Gastrocnemius medialis (tissue), 4 donors: ENCODE measurements around the gene GPR3. TPM values are rescaled to one million over a fixed set of nuclear protein-coding genes. Genes with fewer than 3 reads are reported as not detected.

ENCODE experiments used
- ATAC-seq, 2 donors: fragments of 150-250 bp; one replicate each; pipeline ENCODE4 v1.9.1; 2016
- DNase-seq, 2 donors: peaks; one replicate each; pipeline ENCODE4 v3.0.0-alpha.2; 2019
- H3K27ac ChIP-seq, 4 donors: fragments of 200-600 bp; sonication (generic); 1 replicate in 1 of 4; 2 replicates in 3 of 4; pipeline ENCODE4 v1.5.1; 2016 to 2018; ENCODE audit warnings: mild to moderate bottlenecking in 2 of 4, moderate library complexity in 1 of 4
- H3K27me3 ChIP-seq, 3 donors: fragments of 200-600 bp; sonication (generic) in 2 of 3; 1 replicate in 1 of 3; 2 replicates in 2 of 3; pipeline versions ENCODE4 v1.5.1 to v1.6.0; 2016 to 2019; ENCODE audit warnings: mild to moderate bottlenecking in 1 of 3, moderate library complexity in 1 of 3
- H3K36me3 ChIP-seq, 2 donors: fragments of 200-600 bp; sonication (generic) in 1 of 2; one replicate each; pipeline ENCODE4 v1.5.1; 2017 to 2018
- H3K4me1 ChIP-seq, 2 donors: fragments of 200-600 bp; sonication (generic) in 1 of 2; one replicate each; pipeline ENCODE4 v1.5.1; 2016 to 2017; ENCODE audit warnings: mild to moderate bottlenecking in 2 of 2
- H3K4me3 ChIP-seq, 4 donors: fragments of 200-600 bp; sonication (generic) in 3 of 4; 1 replicate in 1 of 4; 2 replicates in 3 of 4; pipeline ENCODE4 v1.5.1; 2016 to 2019; ENCODE audit warnings: mild to moderate bottlenecking in 2 of 4
- H3K9me3 ChIP-seq, 3 donors: fragments of 200-600 bp; sonication (generic) in 2 of 3; 1 replicate in 1 of 3; 2 replicates in 2 of 3; pipeline ENCODE4 v1.5.1; 2016 to 2019
- POLR2A ChIP-seq, 2 donors: fragments of 450-650 bp; IDR thresholded peaks; one replicate each; pipeline ENCODE4 v1.6.1; 2017; ENCODE audit warnings: antibody characterized with exemption in 2 of 2, mild to moderate bottlenecking in 2 of 2, moderate library complexity in 2 of 2
- in situ Hi-C, 4 donors: fragments of 200-750 bp; cut with MboI; loops; one replicate each; pipeline versions ENCODE4 v1.15.0 to v1.8.0; 2017; ENCODE audit warnings: low sequenced_read_pairs in 4 of 4
- intact Hi-C: fragments of 100-400 bp; cut with DNase I; formaldehyde crosslinking; loops from one replicate; pipeline ENCODE4 v1.15.1; 2023; ENCODE audit warnings: low total_unique reads
- total RNA-seq, 4 donors: library from RNA; depleted of rRNA; stranded (reverse); fragments of >200 nt; gene quantifications; one replicate each; pipeline versions ENCODE4 v1.1.0 to v1.2.3, GENCODE V29; 2016
- TF ChIP-seq, protein P1 (sequence below), 5 experiments: fragments of 450-650 bp in 3 of 5; fragments of 200-600 bp in 2 of 5; sonication (generic) in 2 of 5; IDR thresholded peaks in 4 of 5; conservative IDR thresholded peaks in 1 of 5; 1 replicate in 4 of 5; 2 replicates in 1 of 5; pipeline ENCODE4 v1.5.1; 2016 to 2019; ENCODE audit warnings: antibody characterized with exemption in 5 of 5, mild to moderate bottlenecking in 3 of 5, moderate library complexity in 3 of 5

The GPR3 gene
- total RNA-seq, 4 donors from 2014 or later: 0.23 to 0.51 (median 0.35) TPM; not detected in 1

DNA sequence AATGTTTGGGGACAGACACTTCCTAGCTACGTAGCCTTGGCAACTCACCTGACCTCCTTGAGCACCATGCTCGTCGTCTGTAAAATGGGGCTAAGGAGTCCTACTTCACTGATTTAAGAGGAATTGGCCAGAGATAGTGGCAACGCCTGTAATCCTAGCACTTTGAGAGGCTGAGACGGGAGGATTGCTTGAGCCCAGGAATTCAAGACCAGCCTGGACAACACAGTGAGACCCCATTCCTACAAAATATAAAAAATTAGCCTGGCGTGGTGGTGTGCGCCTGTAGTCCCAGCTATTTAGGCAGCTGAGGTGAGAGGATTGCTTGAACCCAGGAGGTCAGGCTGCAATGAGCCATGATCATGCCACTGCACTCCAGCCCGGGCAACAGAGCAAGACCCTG lies 46.1 kb upstream of the GPR3 start:
- H3K9me3 ChIP-seq: no peaks in the 10 kb centered on the region
- peaks cover 0 to 20% of the 10 kb centered on the region in 2 donors for H3K4me1 ChIP-seq
- TF ChIP-seq, protein P1, sequence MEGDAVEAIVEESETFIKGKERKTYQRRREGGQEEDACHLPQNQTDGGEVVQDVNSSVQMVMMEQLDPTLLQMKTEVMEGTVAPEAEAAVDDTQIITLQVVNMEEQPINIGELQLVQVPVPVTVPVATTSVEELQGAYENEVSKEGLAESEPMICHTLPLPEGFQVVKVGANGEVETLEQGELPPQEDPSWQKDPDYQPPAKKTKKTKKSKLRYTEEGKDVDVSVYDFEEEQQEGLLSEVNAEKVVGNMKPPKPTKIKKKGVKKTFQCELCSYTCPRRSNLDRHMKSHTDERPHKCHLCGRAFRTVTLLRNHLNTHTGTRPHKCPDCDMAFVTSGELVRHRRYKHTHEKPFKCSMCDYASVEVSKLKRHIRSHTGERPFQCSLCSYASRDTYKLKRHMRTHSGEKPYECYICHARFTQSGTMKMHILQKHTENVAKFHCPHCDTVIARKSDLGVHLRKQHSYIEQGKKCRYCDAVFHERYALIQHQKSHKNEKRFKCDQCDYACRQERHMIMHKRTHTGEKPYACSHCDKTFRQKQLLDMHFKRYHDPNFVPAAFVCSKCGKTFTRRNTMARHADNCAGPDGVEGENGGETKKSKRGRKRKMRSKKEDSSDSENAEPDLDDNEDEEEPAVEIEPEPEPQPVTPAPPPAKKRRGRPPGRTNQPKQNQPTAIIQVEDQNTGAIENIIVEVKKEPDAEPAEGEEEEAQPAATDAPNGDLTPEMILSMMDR (IDR thresholded peaks at IDR 0.05 in 4 of 5, conservative IDR thresholded peaks at IDR 0.05 in 1 of 5): no peak
- no peak for TF ChIP-seq POLR2A (IDR thresholded peaks at IDR 0.05)
- H3K27me3 ChIP-seq: peaks cover 27 to 34% (median 31%) of the 10 kb centered on the region in 3 donors
- ATAC-seq: no peak
- H3K27ac ChIP-seq: no peak overlapping the region
- no peaks in the 10 kb centered on the region for H3K36me3 ChIP-seq
- intact Hi-C loops (no loop called here), in situ Hi-C loops (no loop called here)
- DNase-seq: no peak
- H3K4me3 ChIP-seq: no peak overlapping the region

DNA sequence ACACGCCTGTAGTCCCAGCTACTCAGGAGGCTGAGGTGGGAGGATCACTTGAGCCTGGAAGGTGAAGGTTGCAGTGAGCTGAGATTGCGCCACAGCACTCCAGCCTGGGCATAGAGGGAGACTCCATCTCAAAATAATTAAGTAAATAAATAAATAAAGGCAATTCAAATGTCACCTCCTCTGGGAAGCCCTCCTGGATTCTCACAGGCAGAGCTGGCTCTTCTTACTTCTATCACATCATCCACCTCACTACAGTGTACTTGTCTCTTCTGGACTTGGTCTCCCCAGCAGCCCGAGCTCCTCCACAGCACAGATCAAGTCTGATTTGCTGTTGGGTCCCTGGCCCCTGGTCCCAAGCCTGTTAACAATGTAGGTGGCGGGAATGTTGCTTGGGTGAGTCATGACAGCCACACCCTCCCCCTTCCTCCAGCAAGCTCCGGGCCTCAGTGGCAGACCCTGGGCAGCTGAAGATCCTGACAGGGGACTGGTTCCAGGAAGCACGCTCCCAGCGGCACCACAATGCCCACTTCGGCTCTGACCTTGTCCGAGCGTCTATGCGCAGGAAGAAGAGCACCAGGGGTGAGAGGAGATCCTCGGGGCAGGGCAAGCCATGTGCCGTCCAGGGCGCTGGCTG lies 45.3 kb upstream of the GPR3 start:
- intact Hi-C loops: no loop called here
- H3K4me3 ChIP-seq: no peak overlapping the region
- TF ChIP-seq, protein P1 (IDR thresholded peaks at IDR 0.05 in 4 of 5, conservative IDR thresholded peaks at IDR 0.05 in 1 of 5): no peak
- TF ChIP-seq POLR2A (IDR thresholded peaks at IDR 0.05): no peak

DNA sequence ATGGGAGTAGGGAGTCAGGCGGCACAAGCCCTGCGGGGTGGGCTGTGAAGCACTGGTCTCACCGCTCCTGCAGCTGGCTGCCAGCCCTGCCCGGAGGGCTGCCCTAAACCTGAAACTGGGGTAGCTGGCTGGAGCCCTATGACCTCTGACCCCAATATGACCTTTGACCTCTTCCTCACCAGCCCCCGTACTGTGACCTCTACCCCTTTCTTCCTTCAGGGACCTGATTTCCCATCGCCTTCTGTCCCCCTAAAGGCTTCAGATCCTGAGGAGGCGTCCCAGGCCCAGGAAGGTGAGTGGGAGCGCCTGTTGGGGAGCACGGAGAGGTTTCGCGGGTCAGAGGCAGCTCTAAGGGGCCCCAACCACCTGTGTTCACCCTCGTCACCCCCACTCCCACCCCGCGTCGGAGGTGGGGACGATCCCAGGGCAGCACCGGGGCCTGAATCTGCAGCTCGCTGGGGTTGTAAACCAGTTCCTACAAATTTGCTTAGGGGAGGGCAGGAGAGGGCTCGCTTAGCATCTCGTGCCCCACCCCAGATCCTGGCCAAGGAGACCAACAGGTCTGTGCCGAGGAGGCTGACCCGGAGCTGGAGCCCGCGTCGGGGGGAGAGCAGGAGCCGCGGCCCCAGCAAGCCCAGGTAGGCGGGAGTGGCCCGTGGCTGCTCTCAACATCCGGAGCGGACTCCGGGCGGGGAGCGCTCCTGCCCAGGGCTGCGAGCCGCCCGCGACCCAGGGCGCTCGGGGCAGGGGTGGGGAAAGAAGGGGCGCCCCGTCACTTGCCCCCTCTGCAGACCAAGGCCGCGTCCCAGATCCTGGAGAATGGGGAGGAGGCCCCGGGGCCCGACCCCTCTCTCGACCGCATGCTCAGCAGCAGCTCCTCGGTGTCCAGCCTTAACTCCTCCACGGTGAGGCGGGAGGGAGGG lies 43.3 kb upstream of the GPR3 start:
- Histone ChIP-seq H3K27me3 (peaks cover 30 to 38% (median 31%) of the 10 kb centered on the region in 3 donors), H3K27ac (no peak overlapping the region), H3K36me3 (peaks cover 0 to 9% of the 10 kb centered on the region in 2 donors), H3K9me3 (no peaks in the 10 kb centered on the region), H3K4me3 (peak overlapping the region; percentile 41 to 53 (median 44)), H3K4me1 (peaks cover 4 to 22% of the 10 kb centered on the region in 2 donors)
- intact Hi-C loops (no loop called here), in situ Hi-C loops (no loop called here)
- ATAC-seq (peak; percentile 19 to 24), DNase-seq (no peak)
- TF ChIP-seq, protein P1 (IDR thresholded peaks at IDR 0.05 in 4 of 5, conservative IDR thresholded peaks at IDR 0.05 in 1 of 5): no peak
- no peak for TF ChIP-seq POLR2A (IDR thresholded peaks at IDR 0.05)

More for the DNA sequence above, 45.3 kb upstream of the GPR3 start:
- Histone ChIP-seq H3K4me1 (peaks cover 4 to 22% of the 10 kb centered on the region in 2 donors), H3K27ac (no peak overlapping the region), H3K9me3 (no peaks in the 10 kb centered on the region), H3K27me3 (peaks cover 30 to 38% (median 31%) of the 10 kb centered on the region in 3 donors), H3K36me3 (no peaks in the 10 kb centered on the region)
- DNase-seq: no peak
- in situ Hi-C loops: no loop called here
- ATAC-seq: no peak

- intact Hi-C loops: no loop called here
- Histone ChIP-seq H3K9me3 (no peaks in the 10 kb centered on the region), H3K36me3 (peaks cover 0 to 12% of the 10 kb centered on the region in 2 donors), H3K27me3 (peaks cover 30 to 38% (median 31%) of the 10 kb centered on the region in 3 donors), H3K4me3 (peak overlapping the region; percentile 41 to 53 (median 44)), H3K4me1 (peaks cover 4 to 22% of the 10 kb centered on the region in 2 donors), H3K27ac (no peak overlapping the region)
- DNase-seq (no peak), ATAC-seq (peak; percentile 59 to 60)
- TF ChIP-seq, protein P1 (IDR thresholded peaks at IDR 0.05 in 4 of 5, conservative IDR thresholded peaks at IDR 0.05 in 1 of 5): peak in 1 of 5 experiments; percentile 9
- TF ChIP-seq POLR2A (IDR thresholded peaks at IDR 0.05): no peak
- in situ Hi-C loops: no loop called here
Observed at GRCh38 chr1:27349784-27350662, 42.4 kb upstream of the GPR3 start.
